ENCODE measurements around the gene HDAC10.

The HDAC10 gene

DNA sequence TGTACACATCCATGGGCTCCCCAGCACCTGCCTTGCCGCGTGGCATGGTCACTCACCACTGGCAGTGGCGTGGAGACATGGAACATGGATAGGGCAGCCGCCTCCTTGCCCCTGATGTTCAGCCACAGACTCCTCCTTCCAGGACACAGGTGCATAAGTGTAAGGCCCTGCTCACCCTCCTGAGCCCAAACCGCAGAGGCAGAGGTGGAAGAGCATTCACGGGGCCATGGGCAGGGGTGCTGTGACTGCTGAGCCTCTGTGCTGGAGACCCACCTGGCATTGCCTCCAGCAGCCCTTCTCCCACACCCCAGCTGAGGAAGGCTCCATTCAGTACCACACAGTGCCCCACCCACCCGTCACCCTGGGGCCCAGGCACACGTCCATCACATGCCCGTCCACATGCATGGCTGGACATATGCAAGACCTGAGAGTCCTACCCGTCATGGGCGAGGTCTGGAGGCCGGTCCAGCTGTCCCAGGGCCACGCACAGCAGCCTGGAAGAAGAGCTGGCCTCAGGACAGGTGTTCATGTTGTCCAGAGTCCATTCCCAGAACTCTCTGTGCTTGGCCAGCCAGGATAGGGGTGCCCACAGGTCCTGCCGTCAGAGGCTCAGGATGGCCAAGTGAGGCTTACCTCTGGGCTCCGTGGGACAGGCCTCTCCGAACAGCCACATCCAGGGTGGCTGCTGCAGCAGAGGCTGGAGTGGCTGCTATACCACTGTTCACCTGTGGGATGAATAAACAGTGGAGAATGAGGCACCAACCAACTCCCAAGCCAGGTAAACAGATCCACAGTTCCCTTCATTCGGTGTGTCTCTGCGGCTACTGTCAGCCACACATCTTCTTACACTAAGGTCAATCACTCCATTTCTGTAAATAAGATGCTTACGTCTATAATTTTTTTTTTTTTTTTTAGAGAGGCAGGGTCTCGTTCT lies 4.6 kb downstream of the HDAC10 start:
- ChIA-PET CTCF (interaction anchor here (0.6 to 1.3 kb wide), 2 partner anchors 95 to 374 kb away, joined by 3 to 5 read pairs; no protein-coding TSS in a partner anchor), POLR2A (interaction anchor here (0.7 kb wide), 1 partner anchor 287 kb away, joined by 4 read pairs; no protein-coding TSS in a partner anchor)
- Histone ChIP-seq H3K9me3 (ENCODE audit: control extremely low read depth in 1 of 5, control insufficient read depth in 4 of 5, insufficient read depth in 2 of 5, low read depth in 1 of 5, low read length in 4 of 5) (no peaks in the 10 kb centered on the region), H3K4me3 (ENCODE audit: control insufficient read depth in 1 of 7, extremely low read depth in 1 of 7, insufficient read depth in 4 of 7, low read depth in 2 of 7, low read length in 6 of 7) (peak overlapping the region in 1 of 7 experiments; percentile 99), H3K27ac (ENCODE audit: insufficient read depth in 1 of 2, low read depth in 1 of 2, low read length in 2 of 2, poor library complexity in 1 of 2, severe bottlenecking in 2 of 2) (peak overlapping the region in 1 of 2 experiments; percentile 95), H3K4me1 (ENCODE audit: control extremely low read depth in 1 of 4, control insufficient read depth in 4 of 4, insufficient read depth in 4 of 4, low read length in 3 of 4) (peaks cover 4 to 66% (median 56%) of the 10 kb centered on the region in 4 experiments), H3K36me3 (ENCODE audit: control insufficient read depth in 4 of 4, insufficient read depth in 4 of 4, low read length in 3 of 4) (peaks cover 0 to 28% (median 23%) of the 10 kb centered on the region in 4 experiments), H3K27me3 (replicated peaks in 2 of 5; ENCODE audit: control insufficient read depth in 4 of 5, insufficient read depth in 5 of 5, low read length in 4 of 5) (no peaks in the 10 kb centered on the region)
- WGBS (ENCODE audit: insufficient coverage), result 94% methylated on average over 16 of the region's 20 CpGs
- peak in 1 of 3 donors; percentile 22 for DNase-seq

DNA sequence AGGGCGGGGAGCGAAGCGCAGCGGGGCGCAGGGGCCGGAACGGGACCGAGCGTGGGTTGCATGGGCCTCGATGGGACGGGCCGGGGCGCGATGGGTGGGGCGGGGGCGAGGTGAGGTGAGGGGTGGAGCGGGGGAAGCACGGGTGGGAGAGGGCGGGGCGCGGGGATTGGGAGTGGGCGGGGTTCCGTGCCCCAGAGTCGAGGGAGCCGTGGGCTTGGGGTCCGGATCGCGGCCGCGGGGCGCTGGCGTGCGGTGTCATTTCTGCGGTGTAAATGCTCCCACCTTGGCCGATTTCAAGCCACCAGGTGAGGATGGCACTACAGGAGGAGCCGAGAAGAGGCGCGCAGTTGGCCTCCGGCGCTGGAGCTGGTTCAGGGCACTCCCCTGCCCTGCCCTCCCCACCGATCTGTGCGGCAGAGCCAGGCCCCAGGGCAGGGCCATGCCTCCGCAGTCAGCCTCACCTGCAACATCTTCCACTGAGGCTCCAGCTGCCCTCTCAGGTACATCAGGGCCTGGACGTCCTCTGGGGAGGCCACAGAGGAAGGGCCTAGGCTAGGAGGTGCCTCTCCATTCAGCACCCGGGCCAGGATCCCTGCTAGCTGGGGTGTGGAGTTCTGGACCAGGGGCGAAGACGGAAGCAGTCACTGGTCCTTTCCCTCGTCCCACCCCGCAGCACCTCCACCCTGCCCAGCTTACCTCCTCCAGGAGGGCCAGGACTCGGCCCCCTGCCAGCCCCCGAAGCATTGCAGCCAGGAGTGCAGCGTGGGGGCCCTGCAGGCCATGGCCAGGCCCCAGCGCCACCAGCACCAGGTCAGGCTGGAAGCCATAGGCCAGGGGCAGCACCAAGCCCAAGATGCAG lies 5.6 kb downstream of the HDAC10 start:
- Histone ChIP-seq H3K27me3 (replicated peaks in 2 of 5; ENCODE audit: control insufficient read depth in 4 of 5, insufficient read depth in 5 of 5, low read length in 4 of 5) (no peaks in the 10 kb centered on the region), H3K4me1 (ENCODE audit: control extremely low read depth in 1 of 4, control insufficient read depth in 4 of 4, insufficient read depth in 4 of 4, low read length in 3 of 4) (peaks cover 4 to 62% (median 52%) of the 10 kb centered on the region in 4 experiments), H3K36me3 (ENCODE audit: control insufficient read depth in 4 of 4, insufficient read depth in 4 of 4, low read length in 3 of 4) (peaks cover 0 to 28% (median 24%) of the 10 kb centered on the region in 4 experiments), H3K4me3 (ENCODE audit: control insufficient read depth in 1 of 7, extremely low read depth in 1 of 7, insufficient read depth in 4 of 7, low read depth in 2 of 7, low read length in 6 of 7) (peak overlapping the region; percentile 85 to 100 (median 97)), H3K27ac (ENCODE audit: insufficient read depth in 1 of 2, low read depth in 1 of 2, low read length in 2 of 2, poor library complexity in 1 of 2, severe bottlenecking in 2 of 2) (peak overlapping the region; percentile 91 to 95), H3K9me3 (ENCODE audit: control extremely low read depth in 1 of 5, control insufficient read depth in 4 of 5, insufficient read depth in 2 of 5, low read depth in 1 of 5, low read length in 4 of 5) (no peaks in the 10 kb centered on the region)
- no peak for DNase-seq
- 28% methylated on average over 26 of the region's 53 CpGs for WGBS (ENCODE audit: insufficient coverage)
- ChIA-PET POLR2A (no interaction called here), CTCF (interaction anchor here (0.6 to 1.3 kb wide), 2 partner anchors 96 to 375 kb away, joined by 3 to 5 read pairs; no protein-coding TSS in a partner anchor)

DNA sequence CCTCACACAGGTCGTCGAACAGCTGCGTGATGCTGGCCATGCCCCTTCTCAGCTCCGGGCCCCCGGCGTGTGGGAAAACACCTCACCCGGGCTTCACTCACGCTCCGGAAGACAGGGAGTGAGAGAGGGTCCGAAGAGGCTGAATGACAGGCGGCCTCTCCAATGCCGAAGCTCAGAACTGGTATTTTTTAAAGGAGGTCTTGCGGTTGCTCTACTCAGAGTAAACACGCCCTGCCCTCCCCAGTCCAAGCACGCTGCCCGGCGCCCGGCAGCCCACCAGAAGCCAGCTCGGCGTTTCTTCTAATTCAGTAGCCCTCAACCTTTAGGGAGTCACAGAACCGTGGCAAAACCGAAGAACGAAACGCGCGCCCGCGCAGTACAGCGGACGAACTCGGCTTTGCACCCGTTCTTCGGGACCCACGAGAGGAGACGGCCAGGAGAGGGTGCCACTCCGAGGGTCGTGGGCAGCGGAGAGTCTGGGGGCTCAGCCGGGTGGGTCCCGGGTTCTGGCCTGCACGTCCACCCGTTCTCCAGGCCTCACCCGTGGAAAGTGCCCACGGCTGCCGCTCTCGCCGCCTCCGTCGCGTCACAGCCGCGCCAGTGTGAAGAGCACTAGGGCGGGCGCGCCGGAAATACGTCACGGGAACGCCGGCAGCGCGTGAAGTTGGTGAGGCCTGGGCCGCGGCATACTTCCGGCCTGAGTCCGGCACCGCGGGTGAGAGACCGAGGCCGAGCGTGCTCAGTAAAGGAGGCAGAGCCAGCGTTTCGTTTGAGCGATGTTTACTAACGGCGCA lies 6.4 kb downstream of the HDAC10 start, which contains the start of gene TUBGCP6:
Gene TUBGCP6, minus strand, starts transcription at position 604 of the 794 bp plus-strand sequence. Its CDS starts 564 bp downstream, at position 40.
- under 1% methylated on average over 66 of the region's 76 CpGs for WGBS (ENCODE audit: insufficient coverage)
- peak within 1 kb of the TSS; percentile 85 to 100 (median 97) for H3K4me3 ChIP-seq (ENCODE audit: control insufficient read depth in 1 of 7, extremely low read depth in 1 of 7, insufficient read depth in 4 of 7, low read depth in 2 of 7, low read length in 6 of 7)
- ChIA-PET POLR2A (interaction anchor here (1.4 kb wide), 1 partner anchor 281 kb away, joined by 3 read pairs; no protein-coding TSS in a partner anchor), CTCF (interaction anchor here (0.9 to 1.7 kb wide), 5 partner anchors 8 to 97 kb away, joined by 3 to 7 read pairs (median 3); no protein-coding TSS in a partner anchor)
- H3K27ac ChIP-seq (ENCODE audit: insufficient read depth in 1 of 2, low read depth in 1 of 2, low read length in 2 of 2, poor library complexity in 1 of 2, severe bottlenecking in 2 of 2), result peak within 1 kb of the TSS; percentile 91 to 95
- peak; percentile 93 to 96 (median 94) for DNase-seq
- peaks cover 3 to 36% (median 29%) of the 10 kb centered on the region in 4 experiments for H3K36me3 ChIP-seq (ENCODE audit: control insufficient read depth in 4 of 4, insufficient read depth in 4 of 4, low read length in 3 of 4)
- H3K27me3 ChIP-seq (replicated peaks in 2 of 5; ENCODE audit: control insufficient read depth in 4 of 5, insufficient read depth in 5 of 5, low read length in 4 of 5), result no peaks in the 10 kb centered on the region
- H3K4me1 ChIP-seq (ENCODE audit: control extremely low read depth in 1 of 4, control insufficient read depth in 4 of 4, insufficient read depth in 4 of 4, low read length in 3 of 4), result peaks cover 4 to 54% (median 43%) of the 10 kb centered on the region in 4 experiments
- no peaks in the 10 kb centered on the region for H3K9me3 ChIP-seq (ENCODE audit: control extremely low read depth in 1 of 5, control insufficient read depth in 4 of 5, insufficient read depth in 2 of 5, low read depth in 1 of 5, low read length in 4 of 5)

DNA sequence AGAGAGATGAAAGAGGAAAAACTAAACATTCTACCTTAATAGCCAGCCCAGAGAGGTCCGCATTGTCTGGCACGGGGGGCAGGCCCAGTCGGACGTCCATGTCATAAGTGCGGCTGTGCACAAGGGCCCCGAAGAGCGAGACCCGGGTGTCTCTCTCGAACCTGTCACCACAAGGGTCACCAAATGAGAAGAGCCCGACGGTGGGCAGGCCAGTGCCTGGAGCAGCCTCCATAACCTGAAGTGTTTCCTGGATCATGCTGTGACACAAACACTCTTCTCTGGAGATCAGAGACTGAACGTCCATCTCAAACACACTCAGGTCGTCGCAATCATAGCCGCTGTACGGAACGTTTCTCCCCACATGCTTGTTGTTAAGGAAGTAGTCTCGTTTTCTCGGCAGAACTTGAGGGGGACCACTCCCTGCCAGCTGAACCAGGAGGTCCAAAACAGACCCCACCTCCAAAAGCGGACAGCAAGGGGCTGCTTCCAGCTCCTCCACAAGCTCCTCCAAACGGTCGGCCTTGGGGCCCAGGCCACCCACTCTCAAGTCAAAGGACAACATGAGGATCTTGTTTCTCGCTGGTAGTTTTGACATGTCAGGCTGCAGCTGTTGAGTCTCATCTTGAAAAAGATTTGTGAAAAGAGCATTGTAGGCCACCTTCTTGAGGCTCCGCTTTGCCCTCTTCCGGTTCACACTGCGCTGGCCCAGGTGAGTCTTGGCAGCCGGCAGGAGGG lies 7.2 kb downstream of the HDAC10 start:
- CTCF ChIA-PET, result interaction anchor here (0.7 to 1.7 kb wide), 7 partner anchors 9 to 149 kb away, joined by 3 to 7 read pairs (median 3); no protein-coding TSS in a partner anchor
- WGBS (ENCODE audit: insufficient coverage), result 29% methylated on average over 22 of the region's 27 CpGs

DNA sequence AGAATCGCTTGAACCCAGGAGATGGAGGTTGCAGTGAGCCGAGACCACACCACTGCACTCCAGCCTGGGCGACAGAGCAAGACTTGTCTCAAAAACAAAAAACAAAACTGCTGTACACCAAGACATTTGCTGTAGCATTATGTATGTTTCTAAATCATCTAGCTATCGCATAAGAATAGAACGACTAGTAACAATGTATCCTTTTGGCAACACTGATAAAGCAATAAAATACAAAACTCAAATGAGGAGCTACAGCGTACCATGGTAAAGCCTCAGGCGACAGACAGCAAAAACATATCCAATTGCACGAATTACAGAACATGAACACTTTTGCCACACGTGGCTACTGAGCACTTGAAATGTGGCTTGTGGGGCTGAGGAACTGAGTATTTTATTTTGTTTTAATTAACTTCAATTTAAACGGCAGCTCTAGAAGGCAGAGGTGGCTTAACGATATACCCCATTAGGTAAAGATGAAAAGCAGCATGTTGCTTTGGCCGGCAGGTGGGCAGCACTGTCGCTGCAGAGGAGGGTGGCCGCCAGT lies 8.6 kb downstream of the HDAC10 start:
- Histone ChIP-seq H3K27ac (ENCODE audit: insufficient read depth in 1 of 2, low read depth in 1 of 2, low read length in 2 of 2, poor library complexity in 1 of 2, severe bottlenecking in 2 of 2) (no peak overlapping the region), H3K36me3 (ENCODE audit: control insufficient read depth in 4 of 4, insufficient read depth in 4 of 4, low read length in 3 of 4) (peaks cover 3 to 35% (median 26%) of the 10 kb centered on the region in 4 experiments), H3K9me3 (ENCODE audit: control extremely low read depth in 1 of 5, control insufficient read depth in 4 of 5, insufficient read depth in 2 of 5, low read depth in 1 of 5, low read length in 4 of 5) (no peaks in the 10 kb centered on the region), H3K4me3 (ENCODE audit: control insufficient read depth in 1 of 7, extremely low read depth in 1 of 7, insufficient read depth in 4 of 7, low read depth in 2 of 7, low read length in 6 of 7) (peak overlapping the region in 5 of 7 experiments; percentile 29 to 56 (median 44)), H3K27me3 (replicated peaks in 2 of 5; ENCODE audit: control insufficient read depth in 4 of 5, insufficient read depth in 5 of 5, low read length in 4 of 5) (no peaks in the 10 kb centered on the region), H3K4me1 (ENCODE audit: control extremely low read depth in 1 of 4, control insufficient read depth in 4 of 4, insufficient read depth in 4 of 4, low read length in 3 of 4) (peaks cover 4 to 46% (median 40%) of the 10 kb centered on the region in 4 experiments)
- CTCF ChIA-PET, result interaction anchor here (0.5 to 2.7 kb wide), 13 partner anchors 8 to 439 kb away, joined by 3 to 8 read pairs (median 3); partner anchors contain the start of genes HDAC10 and MLC1
- POLR2A ChIA-PET, result interaction anchor here (0.6 kb wide), 1 partner anchor 296 kb away, joined by 3 read pairs; no protein-coding TSS in a partner anchor
- 89% methylated on average over 9 of the region's 14 CpGs for WGBS (ENCODE audit: insufficient coverage)
- DNase-seq, result no peak

More for the DNA sequence above, 7.2 kb downstream of the HDAC10 start:
- no peaks in the 10 kb centered on the region for H3K9me3 ChIP-seq (ENCODE audit: control extremely low read depth in 1 of 5, control insufficient read depth in 4 of 5, insufficient read depth in 2 of 5, low read depth in 1 of 5, low read length in 4 of 5)
- peaks cover 3 to 40% (median 30%) of the 10 kb centered on the region in 4 experiments for H3K36me3 ChIP-seq (ENCODE audit: control insufficient read depth in 4 of 4, insufficient read depth in 4 of 4, low read length in 3 of 4)
- POLR2A ChIA-PET, result interaction anchor here (1.4 kb wide), 1 partner anchor 282 kb away, joined by 3 read pairs; no protein-coding TSS in a partner anchor
- DNase-seq, result peak in 2 of 3 donors; percentile 37 to 49
- no peaks in the 10 kb centered on the region for H3K27me3 ChIP-seq (replicated peaks in 2 of 5; ENCODE audit: control insufficient read depth in 4 of 5, insufficient read depth in 5 of 5, low read length in 4 of 5)
- peaks cover 4 to 50% (median 41%) of the 10 kb centered on the region in 4 experiments for H3K4me1 ChIP-seq (ENCODE audit: control extremely low read depth in 1 of 4, control insufficient read depth in 4 of 4, insufficient read depth in 4 of 4, low read length in 3 of 4)
- H3K27ac ChIP-seq (ENCODE audit: insufficient read depth in 1 of 2, low read depth in 1 of 2, low read length in 2 of 2, poor library complexity in 1 of 2, severe bottlenecking in 2 of 2), result peak overlapping the region; percentile 91 to 95
- peak overlapping the region; percentile 85 to 100 (median 97) for H3K4me3 ChIP-seq (ENCODE audit: control insufficient read depth in 1 of 7, extremely low read depth in 1 of 7, insufficient read depth in 4 of 7, low read depth in 2 of 7, low read length in 6 of 7)

All from common myeloid progenitor, CD34-positive (primary cell).